VCaP (cell line): ENCODE results near the gene C18orf32.

Experiments
- H3K27ac ChIP-seq: fragments of 450-650 bp; 2 replicates; pipeline ENCODE4 v1.5.1; 2017
- CTCF ChIP-seq: fragments of 450-650 bp; conservative IDR thresholded peaks from 2 replicates; pipeline ENCODE4 v1.5.1; 2017; ENCODE audit warnings: mild to moderate bottlenecking, moderate library complexity

Gene C18orf32

DNA sequence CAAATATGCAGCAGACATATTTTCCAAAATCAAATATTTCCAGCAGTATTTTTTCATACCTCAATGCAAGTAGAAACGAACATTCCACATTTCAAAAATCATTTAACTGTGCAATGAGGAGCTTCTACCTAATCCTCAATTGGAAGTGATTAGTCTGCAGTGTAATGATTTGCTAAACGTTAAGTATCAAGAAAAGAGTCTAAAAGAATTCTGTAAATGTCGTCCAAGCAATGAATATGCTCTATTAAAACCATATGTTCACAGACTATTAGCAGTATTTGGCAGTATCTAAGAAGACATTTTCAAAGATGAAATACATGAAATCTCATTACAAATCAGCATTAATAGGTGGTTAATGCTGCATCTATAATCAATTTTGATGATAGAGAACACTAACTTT lies 42.5 kb downstream of the C18orf32 start:
- no peak overlapping the region for H3K27ac ChIP-seq
- TF ChIP-seq CTCF: no peak

GRCh38 chr18:49443837-49444236 lies 43.2 kb downstream of the C18orf32 start:
- no peak for TF ChIP-seq CTCF
- no peak overlapping the region for H3K27ac ChIP-seq

- TF ChIP-seq CTCF: no peak
- no peak overlapping the region for H3K27ac ChIP-seq
Observed at GRCh38 chr18:49441338-49441938, 45.6 kb downstream of the C18orf32 start.

- no peak overlapping the region for H3K27ac ChIP-seq
- no peak for TF ChIP-seq CTCF
Observed at GRCh38 chr18:49435170-49435569, 51.9 kb downstream of the C18orf32 start.

DNA sequence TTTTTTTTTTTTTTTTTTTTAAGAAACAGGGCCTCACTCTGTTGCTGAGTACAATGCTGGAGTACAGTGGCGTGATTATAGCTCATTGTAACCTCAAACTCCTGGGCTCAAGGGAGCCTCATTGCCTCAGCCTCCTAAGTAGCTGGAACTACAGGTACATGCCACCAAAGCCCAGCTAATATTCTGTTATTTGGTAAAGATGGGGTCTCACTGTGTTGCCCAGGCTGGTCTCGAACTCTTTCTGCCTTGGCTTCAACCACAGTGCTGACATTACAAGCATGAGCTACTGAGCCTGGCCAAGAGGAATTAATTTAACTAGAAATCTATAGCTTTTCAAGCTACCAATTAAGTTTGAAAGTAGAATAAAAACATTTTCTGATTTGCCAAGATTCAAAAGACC lies 54.4 kb downstream of the C18orf32 start:
- no peak overlapping the region for H3K27ac ChIP-seq
- TF ChIP-seq CTCF: no peak

GRCh38 chr18:49431165-49431962 lies 55.7 kb downstream of the C18orf32 start:
- no peak overlapping the region for H3K27ac ChIP-seq
- no peak for TF ChIP-seq CTCF
